Measurements from ENCODE around the gene MAP3K6.
A peak's percentile ranks its signal among the peaks of the same experiment; 100 is the strongest.

The MAP3K6 gene

DNA sequence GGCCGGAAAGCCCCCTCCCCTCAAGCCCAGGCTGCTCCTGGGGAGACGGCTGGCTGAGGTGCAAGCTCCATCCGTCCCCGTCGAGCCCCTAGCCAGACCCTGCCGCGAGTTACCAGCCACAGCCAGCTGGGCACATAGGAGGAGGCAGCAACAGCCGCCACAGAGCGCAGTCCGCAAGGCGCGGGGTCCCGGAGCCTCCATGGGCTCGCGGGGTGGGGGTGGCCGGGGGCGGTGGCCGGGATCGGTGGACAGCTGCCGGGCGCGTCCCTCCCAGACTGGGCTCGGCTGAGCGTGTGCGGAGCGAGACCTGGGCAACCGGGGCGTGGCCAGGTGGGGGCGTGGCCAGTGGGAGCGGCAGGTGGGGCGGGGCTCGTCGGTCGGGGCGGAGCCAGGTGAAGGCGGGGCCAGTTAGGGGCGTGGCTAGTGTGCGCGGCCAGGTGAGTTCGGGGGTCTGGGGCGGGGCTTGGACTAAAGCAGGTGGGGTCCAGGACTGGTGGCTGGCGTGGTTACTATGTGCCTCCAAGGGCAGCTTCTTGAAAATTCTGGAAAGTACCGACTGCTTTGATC, 16.4 kb upstream of the MAP3K6 start, which contains the start of gene CD164L2:
CD164L2 (minus strand) TSS at position 295 of the 567 bp plus-strand sequence; CDS start at position 201, 94 bp downstream.
- peak; percentile 90 for DNase-seq (ENCODE audit: low spot score)
- peak within 1 kb of the TSS; percentile 27 for H3K27ac ChIP-seq
- ChIA-PET POLR2A (ENCODE audit: low non-redundant PET) (interaction anchor here (1.1 to 1.3 kb wide), 2 partner anchors 18 to 83 kb away, joined by 4 to 5 read pairs; no protein-coding TSS in a partner anchor), CTCF (interaction anchor here (0.6 to 2.7 kb wide), 5 partner anchors 13 to 340 kb away, joined by 3 to 15 read pairs (median 6); no protein-coding TSS in a partner anchor)
- TF ChIP-seq, protein P1, sequence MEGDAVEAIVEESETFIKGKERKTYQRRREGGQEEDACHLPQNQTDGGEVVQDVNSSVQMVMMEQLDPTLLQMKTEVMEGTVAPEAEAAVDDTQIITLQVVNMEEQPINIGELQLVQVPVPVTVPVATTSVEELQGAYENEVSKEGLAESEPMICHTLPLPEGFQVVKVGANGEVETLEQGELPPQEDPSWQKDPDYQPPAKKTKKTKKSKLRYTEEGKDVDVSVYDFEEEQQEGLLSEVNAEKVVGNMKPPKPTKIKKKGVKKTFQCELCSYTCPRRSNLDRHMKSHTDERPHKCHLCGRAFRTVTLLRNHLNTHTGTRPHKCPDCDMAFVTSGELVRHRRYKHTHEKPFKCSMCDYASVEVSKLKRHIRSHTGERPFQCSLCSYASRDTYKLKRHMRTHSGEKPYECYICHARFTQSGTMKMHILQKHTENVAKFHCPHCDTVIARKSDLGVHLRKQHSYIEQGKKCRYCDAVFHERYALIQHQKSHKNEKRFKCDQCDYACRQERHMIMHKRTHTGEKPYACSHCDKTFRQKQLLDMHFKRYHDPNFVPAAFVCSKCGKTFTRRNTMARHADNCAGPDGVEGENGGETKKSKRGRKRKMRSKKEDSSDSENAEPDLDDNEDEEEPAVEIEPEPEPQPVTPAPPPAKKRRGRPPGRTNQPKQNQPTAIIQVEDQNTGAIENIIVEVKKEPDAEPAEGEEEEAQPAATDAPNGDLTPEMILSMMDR (conservative IDR thresholded peaks at IDR 0.05; ENCODE audit: low read depth), result no peak

DNA sequence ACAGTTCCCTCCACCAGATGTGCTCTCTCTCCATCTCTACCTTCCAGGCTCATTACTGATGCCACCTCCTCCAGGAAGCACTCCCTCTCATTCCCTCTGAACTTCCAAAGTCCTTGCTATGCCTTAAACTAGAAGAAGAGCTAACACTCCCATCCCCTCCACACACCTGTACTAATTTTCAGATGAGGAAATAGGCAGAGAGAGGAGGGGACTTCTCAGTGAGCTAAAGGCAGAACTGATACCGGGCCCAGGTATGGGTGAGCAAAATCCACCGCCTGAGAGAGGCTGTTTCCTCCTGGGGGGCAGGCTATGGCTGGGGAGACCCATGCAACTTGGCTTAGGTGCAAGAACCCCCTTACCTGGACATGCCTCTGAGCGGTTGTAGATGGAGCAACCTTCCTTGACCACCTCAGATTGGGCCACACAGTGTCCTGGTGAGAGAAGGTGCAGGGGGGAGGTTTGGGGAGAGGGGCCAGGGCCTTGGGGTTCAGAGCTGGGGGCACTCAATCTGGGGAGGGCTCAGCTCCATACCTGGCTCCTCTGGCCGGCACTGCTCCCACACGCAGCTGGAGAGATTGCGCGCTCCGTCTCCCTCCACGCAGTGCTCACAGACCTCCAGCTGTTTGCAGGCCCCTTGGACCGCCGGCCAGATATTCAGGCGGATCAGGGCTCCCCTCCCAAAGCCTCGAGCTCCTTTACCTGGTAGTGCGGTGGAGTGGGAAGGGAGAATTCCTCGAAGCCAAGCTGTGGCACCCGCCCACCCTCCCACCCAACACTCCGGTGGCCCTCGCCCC, 15.4 kb upstream of the MAP3K6 start:
- CTCF ChIA-PET, result interaction anchor here (0.8 to 2.7 kb wide), 4 partner anchors 14 to 225 kb away, joined by 3 to 15 read pairs (median 8); no protein-coding TSS in a partner anchor
- POLR2A ChIA-PET (ENCODE audit: low non-redundant PET), result interaction anchor here (1.1 to 1.3 kb wide), 2 partner anchors 17 to 82 kb away, joined by 4 to 5 read pairs; no protein-coding TSS in a partner anchor
- H3K27ac ChIP-seq, result no peak overlapping the region
- TF ChIP-seq, protein P1 (conservative IDR thresholded peaks at IDR 0.05; ENCODE audit: low read depth), result no peak
- DNase-seq (ENCODE audit: low spot score), result no peak

DNA sequence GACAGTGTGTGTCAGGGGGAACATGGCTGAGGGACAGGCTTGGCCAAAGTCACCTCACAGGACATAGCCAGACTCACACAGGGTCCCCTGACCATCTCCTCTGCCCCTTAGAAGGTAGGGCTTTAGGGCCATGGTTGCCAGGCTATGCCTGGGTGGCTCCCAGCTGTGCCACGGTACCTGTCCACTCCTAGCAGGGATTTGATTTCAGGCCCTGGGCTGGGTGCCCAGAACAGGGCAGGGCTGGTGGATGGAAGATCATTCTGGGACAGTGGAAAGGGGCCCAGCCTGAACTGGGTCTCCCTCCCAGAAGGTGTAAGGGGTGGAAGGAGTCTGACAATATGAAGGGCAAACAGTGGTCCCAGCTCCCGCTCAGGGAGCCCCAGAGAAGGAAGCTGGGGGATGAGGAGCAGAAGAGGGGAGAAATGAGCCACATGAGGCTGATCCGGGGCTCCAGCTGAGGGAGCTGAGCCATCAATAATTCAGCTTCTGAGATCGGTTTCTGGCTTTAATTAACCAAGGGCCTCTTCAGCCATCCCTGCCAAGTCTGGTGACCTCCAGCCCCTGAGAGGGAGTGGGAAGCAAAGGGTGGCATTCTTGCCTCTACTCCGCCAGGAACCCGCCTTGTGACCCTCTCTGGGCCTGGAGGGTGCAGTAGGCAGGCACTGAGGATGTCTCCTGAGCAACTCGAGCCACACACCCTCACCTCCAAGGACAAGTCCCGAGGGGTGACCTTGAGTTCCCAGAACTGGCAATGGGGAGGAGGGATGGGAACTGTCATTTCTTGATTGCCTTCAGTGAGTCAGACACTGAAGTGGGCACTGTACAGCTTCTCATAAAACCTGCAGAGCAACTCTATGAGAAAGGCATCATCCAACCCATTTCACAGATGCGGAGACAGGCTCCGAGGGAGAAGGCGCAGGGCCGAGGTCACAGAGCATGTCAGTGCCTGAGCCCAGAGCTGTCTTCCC, 14.3 kb upstream of the MAP3K6 start:
- ChIA-PET CTCF (interaction anchor here (0.7 to 2.7 kb wide), 3 partner anchors 15 to 374 kb away, joined by 3 to 15 read pairs (median 12); no protein-coding TSS in a partner anchor), POLR2A (ENCODE audit: low non-redundant PET) (interaction anchor here (0.6 kb wide), 2 partner anchors 14 to 72 kb away, joined by 3 to 4 read pairs; no protein-coding TSS in a partner anchor)
- DNase-seq (ENCODE audit: low spot score), result no peak
- TF ChIP-seq, protein P1 (conservative IDR thresholded peaks at IDR 0.05; ENCODE audit: low read depth), result no peak
- peak overlapping the region; percentile 78 for H3K27ac ChIP-seq

DNA sequence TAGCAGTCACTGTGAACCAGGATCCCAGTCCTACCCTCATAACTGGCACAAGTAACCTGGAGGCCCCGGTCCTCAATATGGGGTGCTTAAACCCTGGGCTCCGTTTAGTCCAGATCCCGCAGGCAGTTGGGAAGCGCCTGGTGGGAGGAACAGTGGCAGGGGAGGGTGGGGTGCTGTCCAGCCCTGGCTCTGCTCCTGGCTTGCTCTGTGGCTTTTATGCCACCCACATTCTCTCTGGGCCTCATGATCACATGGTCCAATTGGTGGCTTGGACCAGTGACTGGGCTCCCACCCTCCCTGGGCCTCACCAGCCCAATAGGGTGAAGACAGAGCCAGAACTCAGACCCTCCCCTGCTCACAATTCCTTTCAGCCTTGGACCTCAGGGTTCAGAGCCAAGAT, 13.5 kb upstream of the MAP3K6 start:
- H3K27ac ChIP-seq, result peak overlapping the region; percentile 78
- DNase-seq (ENCODE audit: low spot score), result no peak
- POLR2A ChIA-PET (ENCODE audit: low non-redundant PET), result interaction anchor here (1.1 kb wide), 1 partner anchor 13 kb away, joined by 4 read pairs; the partner anchor contains the start of gene MAP3K6
- CTCF ChIA-PET, result interaction anchor here (1.4 kb wide), 1 partner anchor 15 kb away, joined by 3 read pairs; no protein-coding TSS in a partner anchor
- TF ChIP-seq, protein P1 (conservative IDR thresholded peaks at IDR 0.05; ENCODE audit: low read depth), result no peak

DNA sequence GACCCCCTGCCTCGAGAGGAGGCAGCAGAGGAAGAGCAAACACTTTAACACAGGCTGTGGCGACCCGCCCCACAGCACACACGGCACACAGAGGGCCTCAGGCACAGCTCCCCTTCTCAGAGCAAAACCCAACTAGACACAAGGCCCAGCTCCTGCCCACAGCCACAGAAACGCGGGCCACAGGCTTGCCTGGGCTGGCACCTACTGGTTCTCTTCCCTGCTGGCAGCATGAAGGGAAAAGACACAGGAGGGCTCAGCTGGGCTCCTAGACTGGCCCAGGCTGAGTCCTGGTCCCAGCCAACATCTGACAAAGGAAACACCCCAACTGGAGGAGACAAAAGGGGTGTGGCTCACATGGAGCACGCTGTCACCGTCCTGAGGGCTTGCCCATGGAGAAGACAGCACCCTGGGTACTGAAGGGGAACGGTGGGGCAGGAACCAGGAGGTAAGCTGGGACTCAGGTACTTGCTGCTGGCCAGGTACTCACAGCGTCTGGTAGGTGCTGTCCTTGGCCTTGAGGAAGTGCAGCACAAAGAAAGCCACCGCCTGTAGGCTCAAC, 12.9 kb upstream of the MAP3K6 start:
- TF ChIP-seq, protein P1 (conservative IDR thresholded peaks at IDR 0.05; ENCODE audit: low read depth), result no peak
- ChIA-PET CTCF (interaction anchor here (0.8 to 1.4 kb wide), 2 partner anchors 16 to 83 kb away, joined by 3 read pairs; no protein-coding TSS in a partner anchor), POLR2A (ENCODE audit: low non-redundant PET) (interaction anchor here (1.1 kb wide), 1 partner anchor 13 kb away, joined by 4 read pairs; the partner anchor contains the start of gene MAP3K6)
- peak overlapping the region; percentile 78 for H3K27ac ChIP-seq
- no peak for DNase-seq (ENCODE audit: low spot score)

All from RWPE1 (cell line).